K562 (cell line): ENCODE results near the gene PLPP7. TPM values are rescaled to one million over a fixed set of nuclear protein-coding genes. Genes with fewer than 3 reads are reported as not detected.

Source experiments
- CBX1 ChIP-seq: sonication (generic); IDR thresholded peaks from 2 replicates; pipeline ENCODE4 v1.6.1; 2016; ENCODE audit warnings: antibody characterized with exemption, low read depth, mild to moderate bottlenecking
- DDX20 ChIP-seq: fragments of 450-650 bp; IDR thresholded peaks from 2 replicates; pipeline ENCODE4 v1.6.1; 2016; ENCODE audit warnings: missing genetic modification characterization, low read depth, mild to moderate bottlenecking, missing compliant biosample characterization, moderate library complexity
- FOXK2 ChIP-seq, 2 experiments: fragments of 450-650 bp; IDR thresholded peaks in 1 of 2; conservative IDR thresholded peaks in 1 of 2; 2 replicates each; pipeline ENCODE4 v1.6.1; 2016; ENCODE audit warnings: low read depth in 2 of 2, mild to moderate bottlenecking in 1 of 2
- IRF2 ChIP-seq: sonication (generic); formaldehyde crosslinking; IDR thresholded peaks from 2 replicates; pipeline ENCODE4 v1.8.1; 2022; ENCODE audit warnings: mild to moderate bottlenecking, missing genetic modification reagents
- RUNX1 ChIP-seq: sonication (generic); IDR thresholded peaks from 2 replicates; pipeline ENCODE4 v1.6.1; 2016; ENCODE audit warnings: antibody characterized with exemption, low read depth
- SRSF1 ChIP-seq: fragments of 200-400 bp; formaldehyde crosslinking; IDR thresholded peaks from 2 replicates; pipeline ENCODE4 v1.6.1; 2017; ENCODE audit warnings: mild to moderate bottlenecking, low read depth, low read length, moderate library complexity
- XRCC3 ChIP-seq: fragments of 450-650 bp; IDR thresholded peaks from 2 replicates; pipeline ENCODE4 v1.6.1; 2017; ENCODE audit warnings: mild to moderate bottlenecking, moderate library complexity
- ZNF143 ChIP-seq: sonication (generic); formaldehyde crosslinking; IDR thresholded peaks from 2 replicates; pipeline ENCODE4 v1.9.0; 2022; ENCODE audit warnings: mild to moderate bottlenecking, missing genetic modification reagents
- ZNF146 ChIP-seq: IDR thresholded peaks from one replicate; pipeline ENCODE4 v1.6.1; 2018; ENCODE audit warnings: missing compliant biosample characterization; ENCODE audit not compliant: unreplicated experiment
- polyA plus RNA-seq, 8 experiments: library from polyadenylated mRNA; depleted of rRNA in 4 of 8; stranded (reverse) in 5 of 8; unstranded in 3 of 8; fragments of >200 nt; fragmentation: Nextera tagmentation in 2 of 8; fragmentation: Illumina TruSeq in 1 of 8; extraction: Ambion mirVana in 2 of 8; extraction: Trizol in 1 of 8; gene quantifications; 2 replicates each; pipeline versions ENCODE4 v1.2.1 to v1.2.3, GENCODE V29; 2011 to 2014; ENCODE audit warnings: inconsistent platforms in 1 of 8, missing spikeins in 1 of 8
- total RNA-seq, 7 experiments: library from RNA; depleted of rRNA in 6 of 7; stranded (reverse); fragments of >200 nt in 6 of 7; fragmentation: Illumina TruSeq in 2 of 7; extraction: Trizol in 2 of 7; gene quantifications; 2 replicates each; pipeline versions ENCODE4 v1.2.1 to v1.2.3, GENCODE V29; 2011 to 2021; ENCODE audit warnings: low replicate concordance in 1 of 7
- TF ChIP-seq, protein P1 (sequence below): fragments of 450-650 bp; IDR thresholded peaks from one replicate; pipeline ENCODE4 v1.6.1; 2018; ENCODE audit warnings: mild to moderate bottlenecking, moderate library complexity; ENCODE audit not compliant: partially characterized antibody
- TF ChIP-seq, protein P2 (sequence below): fragments of 200-800 bp; sonication (Bioruptor generic); IDR thresholded peaks from 2 replicates; pipeline ENCODE4 v1.6.1; 2017; ENCODE audit warnings: missing genetic modification characterization, missing compliant biosample characterization
- TF ChIP-seq, protein P3 (sequence below): fragments of 250-450 bp; sonication (Bioruptor Pico); IDR thresholded peaks from 2 replicates; pipeline ENCODE4 v1.5.1; 2021; ENCODE audit warnings: mild to moderate bottlenecking
- TF ChIP-seq, protein P4 (sequence below): fragments of 450-650 bp; formaldehyde crosslinking; IDR thresholded peaks from 2 replicates; pipeline ENCODE4 v1.4.0; 2022; ENCODE audit warnings: missing genetic modification characterization
- TF ChIP-seq, protein P5 (sequence below): IDR thresholded peaks from 3 replicates; pipeline ENCODE4 v1.6.1; 2011; ENCODE audit warnings: borderline replicate concordance, mild to moderate bottlenecking, moderate library complexity; ENCODE audit not compliant: insufficient read length; ENCODE audit errors: extremely low read depth

PLPP7 gene
- total and polyA plus RNA-seq, 9 of the 15 experiments (the other 6 are each of a cell fraction or from before 2014, with no cell fraction given), result 0.09 to 0.93 (median 0.18) TPM; not detected in 4

DNA sequence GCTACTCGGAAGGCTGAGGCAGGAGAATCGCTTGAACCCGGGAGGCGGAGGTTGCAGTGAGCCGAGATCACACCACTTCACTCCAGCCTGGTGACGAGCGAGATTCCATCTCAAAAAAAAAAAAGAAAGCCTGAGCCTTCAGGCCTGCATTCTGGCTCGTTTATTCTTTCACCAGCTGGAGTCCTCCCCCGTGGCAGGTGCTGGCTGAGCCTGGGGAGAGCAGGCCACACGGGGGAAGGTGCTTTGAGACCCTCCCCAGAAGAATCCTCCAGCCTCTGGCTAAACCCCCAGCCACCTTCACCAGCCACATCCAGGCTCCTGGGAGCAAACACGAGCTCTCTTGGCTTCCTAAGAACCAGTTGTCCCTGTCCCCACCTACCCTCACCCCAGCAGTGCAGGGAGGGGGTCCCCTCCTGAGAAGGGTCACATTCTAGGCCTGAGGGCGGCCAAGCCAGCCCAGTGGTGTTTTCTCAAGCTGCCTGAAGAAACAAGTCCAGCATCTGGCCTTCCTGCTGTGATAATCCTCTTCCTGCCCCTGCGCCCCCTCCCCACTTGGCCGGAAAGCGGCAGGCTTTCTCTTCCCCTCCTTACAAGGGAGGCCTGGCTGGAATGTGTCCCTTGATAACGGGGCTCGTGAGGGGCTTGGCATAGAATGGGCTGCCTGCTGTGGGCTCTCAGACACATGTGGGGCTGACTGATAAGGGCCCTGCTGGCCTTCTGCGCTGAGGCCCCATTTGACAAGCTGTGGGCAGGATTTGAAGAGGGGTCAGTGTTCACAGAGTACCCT lies 41.5 kb downstream of the PLPP7 start (continued):
- TF ChIP-seq, protein P1, sequence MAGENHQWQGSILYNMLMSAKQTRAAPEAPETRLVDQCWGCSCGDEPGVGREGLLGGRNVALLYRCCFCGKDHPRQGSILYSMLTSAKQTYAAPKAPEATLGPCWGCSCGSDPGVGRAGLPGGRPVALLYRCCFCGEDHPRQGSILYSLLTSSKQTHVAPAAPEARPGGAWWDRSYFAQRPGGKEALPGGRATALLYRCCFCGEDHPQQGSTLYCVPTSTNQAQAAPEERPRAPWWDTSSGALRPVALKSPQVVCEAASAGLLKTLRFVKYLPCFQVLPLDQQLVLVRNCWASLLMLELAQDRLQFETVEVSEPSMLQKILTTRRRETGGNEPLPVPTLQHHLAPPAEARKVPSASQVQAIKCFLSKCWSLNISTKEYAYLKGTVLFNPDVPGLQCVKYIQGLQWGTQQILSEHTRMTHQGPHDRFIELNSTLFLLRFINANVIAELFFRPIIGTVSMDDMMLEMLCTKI, result no peak
- TF ChIP-seq, protein P2, sequence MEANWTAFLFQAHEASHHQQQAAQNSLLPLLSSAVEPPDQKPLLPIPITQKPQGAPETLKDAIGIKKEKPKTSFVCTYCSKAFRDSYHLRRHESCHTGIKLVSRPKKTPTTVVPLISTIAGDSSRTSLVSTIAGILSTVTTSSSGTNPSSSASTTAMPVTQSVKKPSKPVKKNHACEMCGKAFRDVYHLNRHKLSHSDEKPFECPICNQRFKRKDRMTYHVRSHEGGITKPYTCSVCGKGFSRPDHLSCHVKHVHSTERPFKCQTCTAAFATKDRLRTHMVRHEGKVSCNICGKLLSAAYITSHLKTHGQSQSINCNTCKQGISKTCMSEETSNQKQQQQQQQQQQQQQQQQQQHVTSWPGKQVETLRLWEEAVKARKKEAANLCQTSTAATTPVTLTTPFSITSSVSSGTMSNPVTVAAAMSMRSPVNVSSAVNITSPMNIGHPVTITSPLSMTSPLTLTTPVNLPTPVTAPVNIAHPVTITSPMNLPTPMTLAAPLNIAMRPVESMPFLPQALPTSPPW (CRISPR knock-in tag), result peak; percentile 98
- TF ChIP-seq, protein P3, sequence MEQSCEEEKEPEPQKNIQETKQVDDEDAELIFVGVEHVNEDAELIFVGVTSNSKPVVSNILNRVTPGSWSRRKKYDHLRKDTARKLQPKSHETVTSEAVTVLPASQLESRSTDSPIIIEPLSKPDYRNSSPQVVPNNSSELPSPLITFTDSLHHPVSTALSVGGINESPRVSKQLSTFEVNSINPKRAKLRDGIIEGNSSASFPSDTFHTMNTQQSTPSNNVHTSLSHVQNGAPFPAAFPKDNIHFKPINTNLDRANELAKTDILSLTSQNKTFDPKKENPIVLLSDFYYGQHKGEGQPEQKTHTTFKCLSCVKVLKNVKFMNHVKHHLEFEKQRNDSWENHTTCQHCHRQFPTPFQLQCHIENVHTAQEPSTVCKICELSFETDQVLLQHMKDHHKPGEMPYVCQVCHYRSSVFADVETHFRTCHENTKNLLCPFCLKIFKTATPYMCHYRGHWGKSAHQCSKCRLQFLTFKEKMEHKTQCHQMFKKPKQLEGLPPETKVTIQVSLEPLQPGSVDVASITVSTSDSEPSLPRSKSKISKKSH (CRISPR knock-in tag), result no peak
- TF ChIP-seq CBX1 (peak; percentile 57; the same call in 1 of the 2 replicates), ZNF146 (no peak), IRF2 (no peak), XRCC3 (no peak), FOXK2 (conservative IDR thresholded peaks at IDR 0.05 in 1 of 2, IDR thresholded peaks at IDR 0.05 in 1 of 2; ENCODE audit: low read depth in 2 of 2) (peak; percentile 69 to 82), RUNX1 (peak; percentile 91), SRSF1 (no peak), DDX20 (tag) (no peak), ZNF143 (CRISPR knock-in tag) (no peak)
- TF ChIP-seq, protein P4, sequence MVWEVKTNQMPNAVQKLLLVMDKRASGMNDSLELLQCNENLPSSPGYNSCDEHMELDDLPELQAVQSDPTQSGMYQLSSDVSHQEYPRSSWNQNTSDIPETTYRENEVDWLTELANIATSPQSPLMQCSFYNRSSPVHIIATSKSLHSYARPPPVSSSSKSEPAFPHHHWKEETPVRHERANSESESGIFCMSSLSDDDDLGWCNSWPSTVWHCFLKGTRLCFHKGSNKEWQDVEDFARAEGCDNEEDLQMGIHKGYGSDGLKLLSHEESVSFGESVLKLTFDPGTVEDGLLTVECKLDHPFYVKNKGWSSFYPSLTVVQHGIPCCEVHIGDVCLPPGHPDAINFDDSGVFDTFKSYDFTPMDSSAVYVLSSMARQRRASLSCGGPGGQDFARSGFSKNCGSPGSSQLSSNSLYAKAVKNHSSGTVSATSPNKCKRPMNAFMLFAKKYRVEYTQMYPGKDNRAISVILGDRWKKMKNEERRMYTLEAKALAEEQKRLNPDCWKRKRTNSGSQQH, result no peak
- TF ChIP-seq, protein P5, sequence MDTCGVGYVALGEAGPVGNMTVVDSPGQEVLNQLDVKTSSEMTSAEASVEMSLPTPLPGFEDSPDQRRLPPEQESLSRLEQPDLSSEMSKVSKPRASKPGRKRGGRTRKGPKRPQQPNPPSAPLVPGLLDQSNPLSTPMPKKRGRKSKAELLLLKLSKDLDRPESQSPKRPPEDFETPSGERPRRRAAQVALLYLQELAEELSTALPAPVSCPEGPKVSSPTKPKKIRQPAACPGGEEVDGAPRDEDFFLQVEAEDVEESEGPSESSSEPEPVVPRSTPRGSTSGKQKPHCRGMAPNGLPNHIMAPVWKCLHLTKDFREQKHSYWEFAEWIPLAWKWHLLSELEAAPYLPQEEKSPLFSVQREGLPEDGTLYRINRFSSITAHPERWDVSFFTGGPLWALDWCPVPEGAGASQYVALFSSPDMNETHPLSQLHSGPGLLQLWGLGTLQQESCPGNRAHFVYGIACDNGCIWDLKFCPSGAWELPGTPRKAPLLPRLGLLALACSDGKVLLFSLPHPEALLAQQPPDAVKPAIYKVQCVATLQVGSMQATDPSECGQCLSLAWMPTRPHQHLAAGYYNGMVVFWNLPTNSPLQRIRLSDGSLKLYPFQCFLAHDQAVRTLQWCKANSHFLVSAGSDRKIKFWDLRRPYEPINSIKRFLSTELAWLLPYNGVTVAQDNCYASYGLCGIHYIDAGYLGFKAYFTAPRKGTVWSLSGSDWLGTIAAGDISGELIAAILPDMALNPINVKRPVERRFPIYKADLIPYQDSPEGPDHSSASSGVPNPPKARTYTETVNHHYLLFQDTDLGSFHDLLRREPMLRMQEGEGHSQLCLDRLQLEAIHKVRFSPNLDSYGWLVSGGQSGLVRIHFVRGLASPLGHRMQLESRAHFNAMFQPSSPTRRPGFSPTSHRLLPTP, result no peak
